GM23338 (cell line): ENCODE measurements around the gene KLF4. TPM values are rescaled to one million over a fixed set of nuclear protein-coding genes. Genes with fewer than 3 reads are reported as not detected.

ENCODE experiments used
- ATAC-seq: fragments of 200-7000 bp; cut with Tn5 transposase; 3 replicates; pipeline ENCODE4 v1.9.1; 2020
- DNase-seq: peaks from one replicate; pipeline ENCODE4 v3.0.0-alpha.2; 2015; ENCODE audit warnings: low spot score
- H2AFZ ChIP-seq: fragments of 200-600 bp; sonication (generic); 2 replicates; pipeline ENCODE4 v1.8.0; 2016; ENCODE audit warnings: antibody characterized with exemption, mild to moderate bottlenecking, moderate library complexity
- H3F3A ChIP-seq: fragments of 200-600 bp; sonication (generic); replicated peaks from 2 replicates; pipeline ENCODE4 v1.8.0; 2017; ENCODE audit warnings: antibody characterized with exemption, mixed run types, low read depth
- H3K27ac ChIP-seq: fragments of 200-600 bp; sonication (generic); 2 replicates; pipeline ENCODE4 v1.6.1; 2016; ENCODE audit warnings: low read depth
- H3K27me3 ChIP-seq: fragments of 200-600 bp; sonication (generic); 2 replicates; pipeline ENCODE4 v1.8.0; 2016; ENCODE audit warnings: mild to moderate bottlenecking, mixed run types, moderate library complexity; ENCODE audit not compliant: insufficient read depth
- H3K36me3 ChIP-seq: fragments of 200-600 bp; sonication (generic); 2 replicates; pipeline ENCODE4 v1.8.0; 2016; ENCODE audit warnings: mild to moderate bottlenecking; ENCODE audit not compliant: insufficient read depth
- H3K4me1 ChIP-seq: fragments of 200-600 bp; sonication (generic); 2 replicates; pipeline ENCODE4 v1.8.0; 2016; ENCODE audit warnings: mild to moderate bottlenecking, moderate library complexity; ENCODE audit not compliant: insufficient read depth
- H3K4me2 ChIP-seq: fragments of 200-600 bp; sonication (generic); 2 replicates; pipeline ENCODE4 v1.7.1; 2017; ENCODE audit warnings: mixed run types
- H3K4me3 ChIP-seq: fragments of 200-600 bp; sonication (generic); 2 replicates; pipeline ENCODE4 v1.6.1; 2016; ENCODE audit warnings: mixed run types
- H3K79me2 ChIP-seq: fragments of 200-600 bp; sonication (generic); replicated peaks from 2 replicates; pipeline ENCODE4 v1.8.0; 2017; ENCODE audit warnings: mild to moderate bottlenecking; ENCODE audit not compliant: insufficient read depth
- H3K9me2 ChIP-seq: fragments of 200-600 bp; sonication (generic); 2 replicates; pipeline ENCODE4 v1.8.0; 2017; ENCODE audit not compliant: insufficient read depth
- H4K20me1 ChIP-seq: fragments of 200-600 bp; sonication (generic); replicated peaks from 2 replicates; pipeline ENCODE4 v1.8.0; 2017; ENCODE audit warnings: mild to moderate bottlenecking; ENCODE audit not compliant: insufficient read depth
- H3K27ac Mint-ChIP-seq: 2 replicates; pipeline ENCODE4 v1.8.0; 2020; ENCODE audit warnings: inconsistent platforms, mild to moderate bottlenecking, moderate library complexity, mixed read lengths
- H3K27me3 Mint-ChIP-seq: 3 replicates; pipeline ENCODE4 v1.8.0; 2022; ENCODE audit warnings: low read depth, mild to moderate bottlenecking, moderate library complexity, mixed read lengths, inconsistent platforms; ENCODE audit not compliant: insufficient read depth, poor library complexity
- H3K36me3 Mint-ChIP-seq: 3 replicates; pipeline ENCODE4 v1.8.0; 2021; ENCODE audit warnings: low read depth, mild to moderate bottlenecking, inconsistent platforms, moderate library complexity, mixed read lengths
- H3K4me1 Mint-ChIP-seq: 3 replicates; pipeline ENCODE4 v1.8.0; 2020; ENCODE audit warnings: mild to moderate bottlenecking, inconsistent platforms, mixed read lengths
- H3K4me3 Mint-ChIP-seq: 3 replicates; pipeline ENCODE4 v1.8.0; 2021; ENCODE audit warnings: moderate library complexity, mild to moderate bottlenecking, inconsistent platforms, mixed read lengths
- H3K9me3 Mint-ChIP-seq: 3 replicates; pipeline ENCODE4 v1.8.0; 2020; ENCODE audit warnings: moderate library complexity, mild to moderate bottlenecking, inconsistent platforms, mixed read lengths
- CTCF ChIP-seq, 2 experiments: fragments of 200-600 bp in 1 of 2; sonication (generic) in 1 of 2; conservative IDR thresholded peaks; 2 replicates each; pipeline versions ENCODE4 v1.5.1 to v1.6.1; 2016 to 2017; ENCODE audit warnings: antibody characterized with exemption in 2 of 2, low read depth in 2 of 2, mild to moderate bottlenecking in 2 of 2, moderate library complexity in 1 of 2
- EZH2 ChIP-seq: fragments of 200-600 bp; sonication (generic); IDR thresholded peaks from one replicate; pipeline ENCODE4 v1.8.0; 2017; ENCODE audit warnings: antibody characterized with exemption, mild to moderate bottlenecking, low read depth; ENCODE audit not compliant: unreplicated experiment
- EZH2phosphoT487 ChIP-seq: fragments of 200-600 bp; sonication (generic); IDR thresholded peaks from one replicate; pipeline ENCODE4 v1.8.1; 2018; ENCODE audit warnings: antibody characterized with exemption; ENCODE audit not compliant: unreplicated experiment
- JUNB ChIP-seq: IDR thresholded peaks from one replicate; pipeline ENCODE4 v1.6.1; 2016; ENCODE audit warnings: antibody characterized with exemption; ENCODE audit not compliant: unreplicated experiment
- ZNF114 ChIP-seq: fragments of 250-450 bp; sonication (Bioruptor Pico); IDR thresholded peaks from 2 replicates; pipeline ENCODE4 v1.5.0; 2020; ENCODE audit warnings: mild to moderate bottlenecking, moderate library complexity
- polyA plus RNA-seq: library from polyadenylated mRNA; unstranded; fragments of >200 nt; fragmentation: Nextera tagmentation; extraction: Ambion mirVana; gene quantifications from 2 replicates; pipeline ENCODE4 v1.2.1, GENCODE V29; 2016
- total RNA-seq: library from RNA; depleted of rRNA; stranded (reverse); fragments of >200 nt; shearing (Covaris generic); gene quantifications from 2 replicates; pipeline ENCODE4 v1.2.3, GENCODE V29; 2014
- TF ChIP-seq, protein P1 (sequence below): IDR thresholded peaks from one replicate; pipeline ENCODE4 v1.6.1; 2018; ENCODE audit warnings: antibody characterized with exemption; ENCODE audit not compliant: unreplicated experiment

The KLF4 gene
- total and polyA plus RNA-seq, 2 experiments from 2014 or later = 8.3 to 29.8 TPM

GRCh38 chr9:107465467-107466451, 23.8 kb downstream of the KLF4 start:
- Histone ChIP-seq H3F3A (no peaks in the 10 kb centered on the region), H3K9me2 (no peaks in the 10 kb centered on the region), H4K20me1 (no peaks in the 10 kb centered on the region), H3K79me2 (no peaks in the 10 kb centered on the region), H3K27ac (no peak overlapping the region), H3K4me1 (no peaks in the 10 kb centered on the region; the same call in 1 of the 2 replicates), H3K4me2 (peak overlapping the region; percentile 93), H2AFZ (peak overlapping the region; percentile 99), H3K36me3 (no peaks in the 10 kb centered on the region), H3K4me3 (peak overlapping the region; percentile 81), H3K27me3 (peaks cover 24% of the 10 kb centered on the region)
- ATAC-seq (peak; percentile 99), DNase-seq (peak; percentile 85)
- Mint-ChIP-seq H3K4me3 (peak overlapping the region; percentile 78), H3K27ac (no peak overlapping the region), H3K27me3 (peaks cover 15% of the 10 kb centered on the region), H3K4me1 (peaks cover 8% of the 10 kb centered on the region; the same call in 1 of the 3 replicates), H3K9me3 (no peaks in the 10 kb centered on the region), H3K36me3 (no peaks in the 10 kb centered on the region)
- TF ChIP-seq EZH2phosphoT487 (no peak), CTCF (conservative IDR thresholded peaks at IDR 0.05; ENCODE audit: low read depth in 2 of 2) (peak; percentile 65 to 88), ZNF114 (CRISPR knock-in tag) (no peak)

- Histone ChIP-seq H3K9me2 (no peaks in the 10 kb centered on the region), H3K27ac (no peak overlapping the region), H3K4me3 (no peak overlapping the region), H3K27me3 (peaks cover 24% of the 10 kb centered on the region), H3K36me3 (no peaks in the 10 kb centered on the region), H4K20me1 (no peaks in the 10 kb centered on the region), H3K79me2 (no peaks in the 10 kb centered on the region), H2AFZ (no peak overlapping the region), H3K4me1 (peaks cover 7% of the 10 kb centered on the region; the same call in 1 of the 2 replicates), H3F3A (no peaks in the 10 kb centered on the region), H3K4me2 (no peak overlapping the region)
- ATAC-seq (no peak), DNase-seq (no peak)
- H3K36me3 Mint-ChIP-seq = no peaks in the 10 kb centered on the region
- H3K4me1 Mint-ChIP-seq = peaks cover 14% of the 10 kb centered on the region; the same call in 2 of the 3 replicates
- no peak for TF ChIP-seq EZH2
- TF ChIP-seq JUNB = no peak
- TF ChIP-seq, protein P1, sequence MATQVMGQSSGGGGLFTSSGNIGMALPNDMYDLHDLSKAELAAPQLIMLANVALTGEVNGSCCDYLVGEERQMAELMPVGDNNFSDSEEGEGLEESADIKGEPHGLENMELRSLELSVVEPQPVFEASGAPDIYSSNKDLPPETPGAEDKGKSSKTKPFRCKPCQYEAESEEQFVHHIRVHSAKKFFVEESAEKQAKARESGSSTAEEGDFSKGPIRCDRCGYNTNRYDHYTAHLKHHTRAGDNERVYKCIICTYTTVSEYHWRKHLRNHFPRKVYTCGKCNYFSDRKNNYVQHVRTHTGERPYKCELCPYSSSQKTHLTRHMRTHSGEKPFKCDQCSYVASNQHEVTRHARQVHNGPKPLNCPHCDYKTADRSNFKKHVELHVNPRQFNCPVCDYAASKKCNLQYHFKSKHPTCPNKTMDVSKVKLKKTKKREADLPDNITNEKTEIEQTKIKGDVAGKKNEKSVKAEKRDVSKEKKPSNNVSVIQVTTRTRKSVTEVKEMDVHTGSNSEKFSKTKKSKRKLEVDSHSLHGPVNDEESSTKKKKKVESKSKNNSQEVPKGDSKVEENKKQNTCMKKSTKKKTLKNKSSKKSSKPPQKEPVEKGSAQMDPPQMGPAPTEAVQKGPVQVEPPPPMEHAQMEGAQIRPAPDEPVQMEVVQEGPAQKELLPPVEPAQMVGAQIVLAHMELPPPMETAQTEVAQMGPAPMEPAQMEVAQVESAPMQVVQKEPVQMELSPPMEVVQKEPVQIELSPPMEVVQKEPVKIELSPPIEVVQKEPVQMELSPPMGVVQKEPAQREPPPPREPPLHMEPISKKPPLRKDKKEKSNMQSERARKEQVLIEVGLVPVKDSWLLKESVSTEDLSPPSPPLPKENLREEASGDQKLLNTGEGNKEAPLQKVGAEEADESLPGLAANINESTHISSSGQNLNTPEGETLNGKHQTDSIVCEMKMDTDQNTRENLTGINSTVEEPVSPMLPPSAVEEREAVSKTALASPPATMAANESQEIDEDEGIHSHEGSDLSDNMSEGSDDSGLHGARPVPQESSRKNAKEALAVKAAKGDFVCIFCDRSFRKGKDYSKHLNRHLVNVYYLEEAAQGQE = no peak
- no peaks in the 10 kb centered on the region for H3K9me3 Mint-ChIP-seq
- H3K27ac Mint-ChIP-seq = no peak overlapping the region
- peaks cover 15% of the 10 kb centered on the region for H3K27me3 Mint-ChIP-seq
- H3K4me3 Mint-ChIP-seq = no peak overlapping the region
These were observed 25.1 kb downstream of the KLF4 start for GRCh38 chr9:107464516-107464915.
